Esophagus squamous epithelium (tissue), 4 donors: ENCODE measurements around the gene C1orf185.

ENCODE experiments used
- CTCF ChIP-seq, 6 experiments: fragments of 450-650 bp in 4 of 6; fragments of 200-600 bp in 2 of 6; sonication (generic) in 2 of 6; IDR thresholded peaks; one replicate each; pipeline ENCODE4 v1.5.1; 2016 to 2019; ENCODE audit warnings: antibody characterized with exemption in 6 of 6, mild to moderate bottlenecking in 4 of 6, moderate library complexity in 4 of 6
- POLR2A ChIP-seq, 4 donors: fragments of 450-650 bp; IDR thresholded peaks; one replicate each; pipeline ENCODE4 v1.6.1; 2017; ENCODE audit warnings: antibody characterized with exemption in 4 of 4, mild to moderate bottlenecking in 4 of 4, moderate library complexity in 3 of 4

DNA sequence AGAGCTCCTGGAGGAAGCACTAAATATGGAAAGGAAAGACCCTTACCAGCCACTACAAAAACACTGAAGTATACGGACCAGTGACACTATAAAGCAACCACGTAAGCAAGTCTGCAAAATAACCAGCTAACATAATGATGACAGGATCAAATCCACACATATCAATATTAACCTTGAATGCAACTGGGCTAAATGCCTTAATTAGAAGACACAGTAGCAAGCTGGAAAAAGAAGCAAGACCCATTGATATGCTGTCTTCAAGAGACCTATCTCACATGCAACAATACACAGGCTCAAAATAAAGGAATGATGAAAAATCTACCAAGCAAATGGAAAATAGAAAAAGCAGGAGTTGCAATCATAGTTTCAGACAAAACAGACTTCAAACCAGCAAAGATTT is 31.0 kb downstream of the C1orf185 start:
- TF ChIP-seq CTCF (IDR thresholded peaks at IDR 0.05) (no peak), POLR2A (IDR thresholded peaks at IDR 0.05) (no peak)
